AG04450 (cell line): ENCODE results near the gene BNC2. TPM values are rescaled to one million over a fixed set of nuclear protein-coding genes. Genes with fewer than 3 reads are reported as not detected.

Source experiments
- CTCF ChIA-PET: fragments of 300-600, 350-600 bp; formaldehyde crosslinking; extraction: SDS; loops from one replicate; lab custom pipeline; 2022; ENCODE audit warnings: antibody characterized with exemption, inconsistent platforms; lab: Charles Lee
- POLR2A ChIA-PET: fragments of 350-600 bp; formaldehyde crosslinking; extraction: SDS; loops from one replicate; lab custom pipeline; 2021; ENCODE audit warnings: antibody characterized with exemption, inconsistent platforms; lab: Yijun Ruan, JAX
- DNase-seq: peaks from one replicate; pipeline ENCODE4 v3.0.0-alpha.2; 2011; ENCODE audit warnings: low read depth, low spot score
- H3K27ac ChIP-seq: one replicate; pipeline ENCODE4 v1.5.1; 2012; ENCODE audit warnings: low read depth, low read length, control low read depth
- H3K27me3 ChIP-seq: one replicate; pipeline ENCODE4 v1.6.0; 2012; ENCODE audit warnings: low read length; ENCODE audit not compliant: control insufficient read depth, insufficient read depth
- H3K4me3 ChIP-seq: 2 replicates; pipeline ENCODE4 v1.5.1; 2011; ENCODE audit warnings: mild to moderate bottlenecking, low read depth, low read length, control low read depth
- H3K9me3 ChIP-seq: 2 replicates; pipeline ENCODE4 v1.5.1; 2012; ENCODE audit warnings: low read length; ENCODE audit not compliant: control insufficient read depth, insufficient read depth
- CTCF ChIP-seq: IDR thresholded peaks from 2 replicates; pipeline ENCODE4 v1.5.1; 2011; ENCODE audit warnings: low read depth, low read length, control low read depth, inconsistent platforms
- polyA plus RNA-seq: library from polyadenylated mRNA; depleted of rRNA; stranded (reverse); fragments of >200 nt; gene quantifications from 2 replicates; pipeline ENCODE4 v1.2.3, GENCODE V29; 2011

Gene BNC2
- polyA plus RNA-seq, 1 experiment = 49.0 TPM

DNA sequence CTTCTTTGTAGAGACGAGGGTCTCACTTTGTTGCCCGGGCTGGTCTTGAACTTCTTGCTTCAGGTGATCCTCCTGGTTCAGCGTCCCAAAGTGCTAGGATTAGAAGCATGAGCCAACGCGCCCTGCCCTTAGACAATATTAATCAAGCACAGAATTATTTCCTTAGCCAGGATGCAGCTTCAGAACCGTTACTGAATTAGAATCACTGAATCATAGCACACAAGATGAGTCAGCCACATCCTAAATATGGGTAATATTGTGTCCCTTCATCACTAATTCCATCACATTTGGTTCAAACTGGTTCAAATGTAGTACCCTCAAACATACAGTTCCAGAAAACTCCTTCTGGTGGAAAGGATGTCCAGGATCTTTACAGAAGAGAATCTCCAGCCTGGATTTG is 82.7 kb downstream of the BNC2 start:
- ChIA-PET POLR2A (no interaction called here), CTCF (interaction anchor here (0.6 kb wide), 1 partner anchor 30 kb away, joined by 3 read pairs; no protein-coding TSS in a partner anchor)
- Histone ChIP-seq H3K27ac (peak overlapping the region; percentile 25), H3K4me3 (no peak overlapping the region), H3K9me3 (no peaks in the 10 kb centered on the region), H3K27me3 (no peaks in the 10 kb centered on the region)
- no peak for TF ChIP-seq CTCF
- DNase-seq = no peak

DNA sequence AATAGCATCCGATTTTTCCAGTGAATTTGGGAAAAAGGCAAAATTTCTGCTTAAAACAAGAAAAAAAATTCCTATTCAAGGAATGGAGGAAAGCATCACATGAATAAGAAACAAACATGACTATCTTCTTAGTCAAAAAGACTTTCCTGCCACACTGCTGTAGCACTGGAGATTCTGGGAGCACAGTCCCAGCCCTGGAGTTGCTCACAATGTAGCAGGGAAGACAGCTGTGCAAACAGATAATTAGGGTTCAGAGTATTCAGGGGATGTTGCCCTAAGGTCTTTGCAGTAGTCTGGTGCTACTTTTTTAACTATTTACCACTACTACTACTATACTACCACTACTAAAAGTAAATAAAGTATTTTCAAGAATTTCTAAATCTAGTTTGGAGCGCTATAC is 86.5 kb downstream of the BNC2 start:
- no peak for TF ChIP-seq CTCF
- POLR2A ChIA-PET = no interaction called here
- no peak for DNase-seq
- H3K9me3 ChIP-seq = no peaks in the 10 kb centered on the region; the same call in 1 of the 2 replicates
- CTCF ChIA-PET = no interaction called here
- H3K27me3 ChIP-seq = no peaks in the 10 kb centered on the region
- no peak overlapping the region for H3K27ac ChIP-seq
- no peak overlapping the region for H3K4me3 ChIP-seq

DNA sequence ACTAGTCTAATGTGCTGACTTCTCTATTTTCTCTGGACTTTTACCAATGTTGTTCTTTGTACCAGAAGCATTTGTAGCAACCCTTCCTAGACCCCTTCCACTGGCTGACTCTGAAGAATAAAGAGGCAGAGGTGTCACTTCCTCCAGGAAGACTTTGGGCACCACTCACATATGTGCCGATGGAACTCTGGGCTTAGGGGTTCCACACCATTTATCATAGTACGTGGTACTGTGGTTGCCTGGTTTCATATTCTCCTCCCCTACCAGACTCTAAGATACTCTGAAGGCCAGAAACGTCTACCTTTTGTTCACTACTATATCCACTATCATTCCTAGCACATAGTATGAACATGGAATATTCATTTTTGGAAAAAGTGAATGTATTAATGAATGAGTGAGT is 88.0 kb downstream of the BNC2 start:
- Histone ChIP-seq H3K9me3 (no peaks in the 10 kb centered on the region; the same call in 1 of the 2 replicates), H3K27me3 (no peaks in the 10 kb centered on the region), H3K4me3 (no peak overlapping the region), H3K27ac (no peak overlapping the region)
- TF ChIP-seq CTCF = no peak
- ChIA-PET CTCF (no interaction called here), POLR2A (no interaction called here)
- no peak for DNase-seq

DNA sequence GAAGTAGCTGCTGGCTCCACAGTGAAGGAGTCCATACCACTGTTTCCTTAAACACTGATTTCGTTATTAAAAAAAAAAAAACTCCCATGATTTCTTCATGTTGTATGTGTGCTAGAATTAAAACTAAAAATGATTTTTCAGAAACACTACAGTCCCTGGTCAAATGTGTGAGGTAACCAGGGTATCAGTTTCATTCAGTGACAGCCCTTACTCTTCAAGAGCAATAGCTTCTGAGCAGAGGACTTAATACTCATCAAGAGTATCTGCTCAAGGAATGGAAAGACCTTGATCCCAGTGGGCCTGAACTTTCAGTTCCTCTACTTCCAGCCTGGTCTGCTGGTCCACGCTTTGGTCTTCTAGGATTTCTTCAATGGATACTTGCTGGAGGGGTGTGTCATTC is 95.1 kb downstream of the BNC2 start:
- DNase-seq = no peak
- TF ChIP-seq CTCF = no peak
- CTCF ChIA-PET = interaction anchor here (0.7 to 2.3 kb wide), 2 partner anchors 11 to 299 kb away, joined by 3 to 12 read pairs; no protein-coding TSS in a partner anchor

GRCh38 chr9:16773617-16774016 is 96.9 kb downstream of the BNC2 start:
- no peak for DNase-seq
- no peak for TF ChIP-seq CTCF
- POLR2A ChIA-PET = no interaction called here
- Histone ChIP-seq H3K27me3 (no peaks in the 10 kb centered on the region), H3K27ac (no peak overlapping the region), H3K4me3 (no peak overlapping the region), H3K9me3 (no peaks in the 10 kb centered on the region)
- CTCF ChIA-PET = no interaction called here

More for the DNA sequence above, 95.1 kb downstream of the BNC2 start:
- no peaks in the 10 kb centered on the region for H3K27me3 ChIP-seq
- H3K4me3 ChIP-seq = no peak overlapping the region
- H3K27ac ChIP-seq = no peak overlapping the region
- POLR2A ChIA-PET = no interaction called here
- H3K9me3 ChIP-seq = no peaks in the 10 kb centered on the region; the same call in 1 of the 2 replicates
